Transverse colon (tissue), 4 donors: ENCODE measurements around the gene MEX3A. TPM values are rescaled to one million over a fixed set of nuclear protein-coding genes. Genes with fewer than 3 reads are reported as not detected.
"Not testable (repeated sequence)": the region's sequence is repeated elsewhere in the genome, so short reads cannot be mapped to it uniquely, and the experiment has no call there.

Experiments
- DNase-seq: peaks from one replicate; pipeline ENCODE4 v3.0.0-alpha.2; 2019
- H3K27ac ChIP-seq, 4 donors: fragments of 200-600 bp; sonication (generic); 2 replicates each; pipeline ENCODE4 v1.5.1; 2016 to 2018; ENCODE audit warnings: inconsistent platforms in 4 of 4
- H3K27me3 ChIP-seq: fragments of 200-600 bp; sonication (generic); 2 replicates; pipeline ENCODE4 v1.5.1; 2017; ENCODE audit warnings: inconsistent platforms
- H3K36me3 ChIP-seq, 4 donors: fragments of 200-600 bp; sonication (generic); 2 replicates each; pipeline ENCODE4 v1.5.1; 2017 to 2019; ENCODE audit warnings: inconsistent platforms in 4 of 4
- H3K4me1 ChIP-seq, 4 donors: fragments of 200-600 bp; sonication (generic); 2 replicates each; pipeline ENCODE4 v1.5.1; 2017 to 2020; ENCODE audit warnings: inconsistent platforms in 4 of 4
- H3K4me3 ChIP-seq, 4 donors: fragments of 200-600 bp; sonication (generic); 1 replicate in 1 of 4; 2 replicates in 3 of 4; pipeline versions ENCODE4 v1.5.1 to v1.6.1; 2017 to 2019; ENCODE audit warnings: inconsistent platforms in 4 of 4
- H3K9me3 ChIP-seq, 2 donors: fragments of 200-600 bp; sonication (generic); 2 replicates each; pipeline ENCODE4 v1.5.1; 2017 to 2019; ENCODE audit warnings: inconsistent platforms in 2 of 2
- EP300 ChIP-seq: sonication (generic); formaldehyde crosslinking; IDR thresholded peaks from one replicate; pipeline ENCODE4 v1.6.1; 2017; ENCODE audit warnings: antibody characterized with exemption, low read depth
- POLR2A ChIP-seq: fragments of 450-650 bp; IDR thresholded peaks from one replicate; pipeline ENCODE4 v1.6.1; 2016; ENCODE audit warnings: antibody characterized with exemption, mild to moderate bottlenecking, moderate library complexity
- POLR2AphosphoS5 ChIP-seq, 3 donors: sonication (generic); formaldehyde crosslinking; IDR thresholded peaks; one replicate each; pipeline ENCODE4 v1.6.1; 2016; ENCODE audit warnings: antibody characterized with exemption in 3 of 3
- WGBS, 2 donors: methylation state at CpG; one replicate each; pipeline ENCODE4 v1.1.5; 2018; ENCODE audit warnings: low coverage in 1 of 2; 5-methylcytosine and 5-hydroxymethylcytosine counted together
- in situ Hi-C, 4 donors: fragments of 200-750 bp; cut with MboI; loops; one replicate each; pipeline versions ENCODE4 v1.15.0 to v1.15.1; 2017; ENCODE audit warnings: low sequenced_read_pairs in 3 of 4, low pct_ligation_motif_present in 1 of 4, low pct_unique_long_range_greater_than_20kb in 1 of 4
- intact Hi-C: fragments of 100-400 bp; cut with DNase I; formaldehyde crosslinking; loops from one replicate; pipeline ENCODE4 v1.15.1; 2023; ENCODE audit warnings: low total_unique reads
- total RNA-seq, 4 donors: library from RNA; depleted of rRNA; stranded (reverse); fragments of >200 nt; gene quantifications; one replicate each; pipeline ENCODE4 v1.1.0, GENCODE V29; 2016
- TF ChIP-seq, protein P1 (sequence below), 5 experiments: fragments of 200-600 bp in 3 of 5; fragments of 450-650 bp in 2 of 5; sonication (generic) in 3 of 5; IDR thresholded peaks; 1 replicate in 2 of 5; 2 replicates in 3 of 5; pipeline ENCODE4 v1.5.1; 2016 to 2017; ENCODE audit warnings: antibody characterized with exemption in 5 of 5, inconsistent platforms in 3 of 5, mild to moderate bottlenecking in 2 of 5, moderate library complexity in 1 of 5

Gene MEX3A
- total RNA-seq, 4 donors from 2014 or later: 0.14 to 0.60 (median 0.48) TPM; not detected in 1

DNA sequence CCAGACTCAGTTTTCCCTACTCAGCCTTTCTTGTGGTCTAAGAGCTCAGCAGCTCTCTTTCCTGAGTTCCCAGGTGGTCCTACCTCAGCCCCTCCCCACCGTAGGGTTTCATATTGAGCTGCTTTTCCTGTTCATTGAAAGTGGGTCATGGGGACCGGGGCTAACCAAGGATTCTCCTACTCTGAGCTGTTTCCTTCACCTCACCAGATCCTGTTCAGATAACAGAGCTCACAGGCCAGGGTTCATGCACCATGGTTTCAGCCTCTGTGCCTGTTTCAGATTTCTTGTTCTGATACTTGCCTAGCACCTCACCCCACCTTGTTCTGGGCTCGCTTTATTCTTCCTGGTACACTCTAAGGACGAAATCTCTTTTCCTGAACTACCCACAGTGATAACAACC lies 37.2 kb downstream of the MEX3A start:
- in situ Hi-C loops (no loop called here), intact Hi-C loops (no loop called here)
- TF ChIP-seq, protein P1, sequence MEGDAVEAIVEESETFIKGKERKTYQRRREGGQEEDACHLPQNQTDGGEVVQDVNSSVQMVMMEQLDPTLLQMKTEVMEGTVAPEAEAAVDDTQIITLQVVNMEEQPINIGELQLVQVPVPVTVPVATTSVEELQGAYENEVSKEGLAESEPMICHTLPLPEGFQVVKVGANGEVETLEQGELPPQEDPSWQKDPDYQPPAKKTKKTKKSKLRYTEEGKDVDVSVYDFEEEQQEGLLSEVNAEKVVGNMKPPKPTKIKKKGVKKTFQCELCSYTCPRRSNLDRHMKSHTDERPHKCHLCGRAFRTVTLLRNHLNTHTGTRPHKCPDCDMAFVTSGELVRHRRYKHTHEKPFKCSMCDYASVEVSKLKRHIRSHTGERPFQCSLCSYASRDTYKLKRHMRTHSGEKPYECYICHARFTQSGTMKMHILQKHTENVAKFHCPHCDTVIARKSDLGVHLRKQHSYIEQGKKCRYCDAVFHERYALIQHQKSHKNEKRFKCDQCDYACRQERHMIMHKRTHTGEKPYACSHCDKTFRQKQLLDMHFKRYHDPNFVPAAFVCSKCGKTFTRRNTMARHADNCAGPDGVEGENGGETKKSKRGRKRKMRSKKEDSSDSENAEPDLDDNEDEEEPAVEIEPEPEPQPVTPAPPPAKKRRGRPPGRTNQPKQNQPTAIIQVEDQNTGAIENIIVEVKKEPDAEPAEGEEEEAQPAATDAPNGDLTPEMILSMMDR (IDR thresholded peaks at IDR 0.05): no peak
- TF ChIP-seq POLR2AphosphoS5 (IDR thresholded peaks at IDR 0.05) (no peak), POLR2A (no peak), EP300 (no peak)
- no peaks in the 10 kb centered on the region for H3K9me3 ChIP-seq
- no peaks in the 10 kb centered on the region for H3K27me3 ChIP-seq
- H3K36me3 ChIP-seq: peaks cover 0 to 11% (median 2%) of the 10 kb centered on the region in 4 donors
- no peak for DNase-seq
- no peaks in the 10 kb centered on the region for H3K4me1 ChIP-seq
- no peak overlapping the region for H3K27ac ChIP-seq
- H3K4me3 ChIP-seq: no peak overlapping the region
- 87 to 96% methylated on average over 4 of the region's 4 CpGs for WGBS, 2 donors

DNA sequence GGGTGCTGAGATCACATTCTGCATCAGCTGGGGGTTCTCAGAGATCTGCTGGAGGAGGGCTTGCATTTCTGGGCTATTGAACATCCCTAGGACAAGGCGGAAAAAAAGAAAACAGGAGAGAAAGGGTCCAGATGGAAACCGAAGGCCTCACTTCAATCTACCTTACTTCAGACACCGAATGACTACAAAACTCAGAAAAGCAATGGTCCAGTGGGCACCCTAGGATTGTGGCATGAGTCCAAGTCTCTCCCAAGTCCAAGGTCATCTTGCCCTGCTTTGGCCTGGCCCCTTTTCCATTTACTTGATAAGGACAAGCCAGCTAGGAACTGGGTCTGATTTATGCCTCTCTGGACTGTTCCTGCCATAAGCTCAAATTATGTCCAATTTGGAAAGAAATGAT lies 39.4 kb downstream of the MEX3A start:
- Histone ChIP-seq H3K9me3 (no peaks in the 10 kb centered on the region), H3K27me3 (no peaks in the 10 kb centered on the region), H3K36me3 (peaks cover 0 to 14% (median 3%) of the 10 kb centered on the region in 4 donors), H3K4me3 (no peak overlapping the region), H3K27ac (no peak overlapping the region), H3K4me1 (no peaks in the 10 kb centered on the region)
- in situ Hi-C loops: no loop called here
- TF ChIP-seq EP300 (no peak), POLR2AphosphoS5 (IDR thresholded peaks at IDR 0.05) (no peak), POLR2A (no peak)
- TF ChIP-seq, protein P1 (IDR thresholded peaks at IDR 0.05): no peak
- 87 to 100% methylated on average over 1 to 3 of the region's 3 CpGs for whole genome bisulfite sequencing, 2 donors
- intact Hi-C loops: no loop called here
- no peak for DNase-seq

DNA sequence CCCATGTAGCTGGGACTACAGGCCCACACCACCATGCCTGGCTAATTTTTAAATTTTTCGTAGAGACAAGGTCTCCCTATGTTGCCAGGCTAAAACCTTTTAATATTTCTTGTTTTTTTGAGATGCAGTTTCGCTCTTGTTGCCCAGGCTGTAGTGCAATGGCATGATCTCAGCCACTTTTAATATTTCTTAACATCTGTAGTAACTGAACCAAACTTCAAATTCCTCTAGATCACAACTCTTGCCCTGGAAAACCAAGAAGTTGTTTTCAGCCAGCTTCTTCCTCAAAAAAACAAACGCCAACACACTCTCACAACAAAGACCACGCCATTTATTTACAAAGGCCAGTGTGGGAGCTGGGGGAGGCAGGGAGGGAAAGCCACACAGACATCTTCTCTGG lies 47.3 kb downstream of the MEX3A start:
- H3K36me3 ChIP-seq, H3K9me3 ChIP-seq, in situ Hi-C loops, H3K27me3 ChIP-seq, H3K27ac ChIP-seq, H3K4me3 ChIP-seq, DNase-seq, intact Hi-C loops, H3K4me1 ChIP-seq: not testable (repeated sequence)
- WGBS, 2 donors: 96 to 100% methylated on average over 2 to 4 of the region's 4 CpGs

DNA sequence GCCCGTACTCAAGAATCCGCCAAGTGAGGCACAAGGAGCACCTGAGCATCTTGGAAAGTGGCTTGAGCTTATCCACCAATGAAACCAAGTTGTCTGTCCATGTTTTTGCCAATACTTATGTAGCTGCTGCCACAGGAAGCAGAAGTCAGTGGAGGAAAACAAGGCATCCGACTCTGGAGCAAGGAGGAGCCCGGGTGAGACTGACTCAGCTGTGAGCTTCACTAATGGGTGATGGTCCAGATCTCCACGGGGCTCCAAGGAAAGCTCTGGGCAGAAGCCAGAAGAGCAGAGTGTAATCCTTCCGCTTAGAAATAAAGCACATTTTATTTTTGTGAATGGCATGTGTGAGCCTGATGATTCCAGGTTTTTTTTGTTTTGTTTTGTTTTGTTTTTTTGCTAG lies 49.3 kb downstream of the MEX3A start:
- Histone ChIP-seq H3K27ac (no peak overlapping the region), H3K9me3 (no peaks in the 10 kb centered on the region), H3K4me3 (no peak overlapping the region), H3K27me3 (no peaks in the 10 kb centered on the region), H3K36me3 (peaks cover 0 to 7% (median 3%) of the 10 kb centered on the region in 4 donors), H3K4me1 (no peaks in the 10 kb centered on the region)
- DNase-seq: no peak
- intact Hi-C loops: no loop called here
- TF ChIP-seq POLR2AphosphoS5 (IDR thresholded peaks at IDR 0.05) (no peak), POLR2A (no peak), EP300 (no peak)
- TF ChIP-seq, protein P1 (IDR thresholded peaks at IDR 0.05): no peak
- in situ Hi-C loops: no loop called here
- WGBS, 2 donors: 70 to 100% methylated on average over 2 to 6 of the region's 6 CpGs

DNA sequence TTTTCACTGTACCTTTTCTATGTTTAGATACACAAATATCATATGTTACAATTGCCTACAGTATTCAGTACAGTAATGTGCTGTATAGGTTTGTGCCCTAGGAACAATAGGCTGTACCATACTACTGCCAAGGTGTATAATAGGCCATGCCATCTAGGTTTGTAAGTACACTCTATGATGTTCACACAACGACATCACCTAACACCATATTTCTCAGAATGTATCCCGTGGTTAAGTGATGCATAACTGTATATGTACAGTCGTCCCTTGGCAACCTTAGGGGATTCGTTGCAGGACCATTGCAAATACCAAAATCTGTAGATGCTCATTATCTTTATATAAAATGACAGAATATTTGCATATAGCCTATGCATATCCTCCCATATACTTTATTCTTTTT lies 55.7 kb downstream of the MEX3A start:
- DNase-seq: no peak
- H3K4me1 ChIP-seq: peaks cover 0 to 2% (median 0%) of the 10 kb centered on the region in 4 donors
- TF ChIP-seq, protein P1 (IDR thresholded peaks at IDR 0.05): no peak
- no peak for TF ChIP-seq POLR2A
- TF ChIP-seq POLR2AphosphoS5 (IDR thresholded peaks at IDR 0.05): no peak
- TF ChIP-seq EP300: no peak
- H3K9me3 ChIP-seq: no peaks in the 10 kb centered on the region
- H3K4me3 ChIP-seq: no peak overlapping the region
- H3K36me3 ChIP-seq: no peaks in the 10 kb centered on the region
- no peak overlapping the region for H3K27ac ChIP-seq
- in situ Hi-C loops: no loop called here
- WGBS, 2 donors: 70 to 77% methylated on average over 2 to 4 of the region's 4 CpGs
- H3K27me3 ChIP-seq: no peaks in the 10 kb centered on the region
- intact Hi-C loops: no loop called here
